Effector CD8-positive, alpha-beta T cell (primary cell): Measurements from ENCODE around the gene MKX.
"Not testable (repeated sequence)": the region's sequence is repeated elsewhere in the genome, so short reads cannot be mapped to it uniquely, and the experiment has no call there.

ENCODE experiments used
- DNase-seq: peaks from one replicate; lab custom pipeline; 2025; lab: John Stamatoyannopoulos, UW

Gene MKX

GRCh38 chr10:27692663-27693062 is 53.0 kb downstream of the MKX start:
- no peak for DNase-seq

- no peak for DNase-seq
These were observed 56.6 kb downstream of the MKX start for GRCh38 chr10:27688991-27689390.

- DNase-seq, result no peak
These were observed 57.3 kb downstream of the MKX start for GRCh38 chr10:27688276-27688675.

GRCh38 chr10:27687743-27688142 is 57.9 kb downstream of the MKX start:
- DNase-seq, result no peak

GRCh38 chr10:27687326-27687725 is 58.3 kb downstream of the MKX start:
- DNase-seq, result no peak

GRCh38 chr10:27685681-27686080 is 59.9 kb downstream of the MKX start:
- no peak for DNase-seq

- DNase-seq, result no peak
These were observed 62.4 kb downstream of the MKX start for GRCh38 chr10:27683226-27683625.

- not testable (repeated sequence) for DNase-seq
These were observed 63.8 kb downstream of the MKX start for GRCh38 chr10:27681795-27682194.

GRCh38 chr10:27680691-27681605 is 64.7 kb downstream of the MKX start:
- no peak for DNase-seq

GRCh38 chr10:27680006-27680557 is 65.5 kb downstream of the MKX start:
- DNase-seq, result no peak

- DNase-seq, result no peak
These were observed 66.2 kb downstream of the MKX start for GRCh38 chr10:27679369-27679912.

GRCh38 chr10:27678166-27678565 is 67.5 kb downstream of the MKX start:
- DNase-seq, result no peak

GRCh38 chr10:27673065-27673464 is 72.6 kb downstream of the MKX start:
- DNase-seq, result no peak

GRCh38 chr10:27671821-27672220 is 73.8 kb downstream of the MKX start:
- no peak for DNase-seq

GRCh38 chr10:27664461-27664860 is 81.2 kb downstream of the MKX start:
- DNase-seq, result no peak

- no peak for DNase-seq
These were observed 82.0 kb downstream of the MKX start for GRCh38 chr10:27663621-27664020.

- no peak for DNase-seq
These were observed 83.9 kb downstream of the MKX start for GRCh38 chr10:27661514-27662286.

GRCh38 chr10:27660711-27661110 is 84.9 kb downstream of the MKX start:
- DNase-seq, result no peak

GRCh38 chr10:27660268-27660667 is 85.4 kb downstream of the MKX start:
- no peak for DNase-seq

- DNase-seq, result no peak
These were observed 85.8 kb downstream of the MKX start for GRCh38 chr10:27659786-27660185.

- no peak for DNase-seq
These were observed 86.8 kb downstream of the MKX start for GRCh38 chr10:27658788-27659187.

GRCh38 chr10:27655296-27655695 is 90.3 kb downstream of the MKX start:
- no peak for DNase-seq
